Endodermal cell (in vitro differentiated cells): ENCODE data around the gene TMCO4. TPM values are rescaled to one million over a fixed set of nuclear protein-coding genes. Genes with fewer than 3 reads are reported as not detected.

Source experiments
- DNase-seq: peaks from one replicate; pipeline ENCODE4 v3.0.0-alpha.2; 2017
- H3K27ac ChIP-seq: 2 replicates; pipeline ENCODE4 v1.5.1; 2013; ENCODE audit warnings: mild to moderate bottlenecking, low read depth, low read length, moderate library complexity
- H3K27me3 ChIP-seq: 2 replicates; pipeline ENCODE4 v1.6.1; 2013; ENCODE audit warnings: mild to moderate bottlenecking, low read length, moderate library complexity; ENCODE audit not compliant: insufficient read depth, control insufficient read depth, poor library complexity, severe bottlenecking
- H3K36me3 ChIP-seq: 2 replicates; pipeline ENCODE4 v1.7.0; 2013; ENCODE audit warnings: mild to moderate bottlenecking, low read length, moderate library complexity; ENCODE audit not compliant: control insufficient read depth, insufficient read depth
- H3K4me1 ChIP-seq: one replicate; pipeline ENCODE4 v1.7.0; 2013; ENCODE audit warnings: low read length; ENCODE audit not compliant: control insufficient read depth, insufficient read depth
- H3K4me3 ChIP-seq: 2 replicates; pipeline ENCODE4 v1.5.1; 2013; ENCODE audit warnings: mild to moderate bottlenecking, low read length, moderate library complexity
- H3K9ac ChIP-seq: 2 replicates; pipeline ENCODE4 v1.6.1; 2013; ENCODE audit warnings: mild to moderate bottlenecking, low read length, moderate library complexity; ENCODE audit not compliant: poor library complexity, severe bottlenecking; ENCODE audit errors: extremely low read depth
- H3K9me3 ChIP-seq: 2 replicates; pipeline ENCODE4 v1.6.1; 2013; ENCODE audit warnings: mild to moderate bottlenecking, low read length, moderate library complexity; ENCODE audit not compliant: control insufficient read depth
- H3K27ac Mint-ChIP-seq: 2 replicates; pipeline ENCODE4 v1.8.0; 2020; ENCODE audit warnings: mixed read lengths
- H3K27me3 Mint-ChIP-seq: 2 replicates; pipeline ENCODE4 v1.8.0; 2021; ENCODE audit warnings: mild to moderate bottlenecking, mixed read lengths; ENCODE audit not compliant: insufficient read depth
- H3K36me3 Mint-ChIP-seq: 2 replicates; pipeline ENCODE4 v1.8.0; 2020; ENCODE audit warnings: low read depth, mixed read lengths
- H3K4me1 Mint-ChIP-seq: 2 replicates; pipeline ENCODE4 v1.8.0; 2020; ENCODE audit warnings: mixed read lengths
- H3K4me3 Mint-ChIP-seq: 2 replicates; pipeline ENCODE4 v1.8.0; 2020; ENCODE audit warnings: mild to moderate bottlenecking, moderate library complexity, mixed read lengths
- H3K9me3 Mint-ChIP-seq: 2 replicates; pipeline ENCODE4 v1.8.0; 2020; ENCODE audit warnings: mild to moderate bottlenecking, mixed read lengths
- CTCF ChIP-seq: fragments of 200-600 bp; sonication (generic); conservative IDR thresholded peaks from 2 replicates; pipeline ENCODE4 v1.5.0; 2021; ENCODE audit warnings: antibody characterized with exemption, mild to moderate bottlenecking
- WGBS, 2 experiments: methylation state at CpG; one replicate each; pipeline versions ENCODE4 v1.1.5 to v1.1.7; 2013; ENCODE audit warnings: missing lambda C conversion rate in 2 of 2, mixed read lengths in 1 of 2; ENCODE audit not compliant: insufficient coverage in 1 of 2, insufficient read length in 1 of 2; 5-methylcytosine and 5-hydroxymethylcytosine counted together
- total RNA-seq, 2 donors: library from RNA; stranded (reverse); fragmentation: NEBNext Ultra II Directional in 1 of 2; extraction: Animal tissue kit (Norgen Biotek cat#: 25700) in 1 of 2; gene quantifications; 2 replicates in 1 of 2; 3 replicates in 1 of 2; pipeline ENCODE4 v1.2.1, GENCODE V29; 2021

TMCO4 gene
- total RNA-seq, 2 donors from 2014 or later, result 6.2 to 6.6 TPM

GRCh38 chr1:19728413-19729145 lies 71.1 kb downstream of the TMCO4 start:
- Histone ChIP-seq H3K27me3 (peaks cover 7% of the 10 kb centered on the region), H3K36me3 (no peaks in the 10 kb centered on the region), H3K4me1 (peaks cover 4% of the 10 kb centered on the region), H3K4me3 (no peak overlapping the region), H3K9ac (no peak overlapping the region), H3K9me3 (peaks cover 9% of the 10 kb centered on the region), H3K27ac (no peak overlapping the region)
- TF ChIP-seq CTCF, result no peak
- Mint-ChIP-seq H3K9me3 (peaks cover 14% of the 10 kb centered on the region), H3K27me3 (peaks cover 20% of the 10 kb centered on the region), H3K4me1 (peaks cover 3% of the 10 kb centered on the region), H3K27ac (no peak overlapping the region), H3K36me3 (no peaks in the 10 kb centered on the region), H3K4me3 (no peak overlapping the region)
- WGBS, 2 experiments, result 83 to 98% methylated on average over 4 to 5 of the region's 5 CpGs
- no peak for DNase-seq

- Histone ChIP-seq H3K27ac (no peak overlapping the region), H3K9ac (no peak overlapping the region), H3K9me3 (peaks cover 9% of the 10 kb centered on the region), H3K36me3 (no peaks in the 10 kb centered on the region), H3K27me3 (no peaks in the 10 kb centered on the region), H3K4me3 (no peak overlapping the region), H3K4me1 (peaks cover 6% of the 10 kb centered on the region)
- Mint-ChIP-seq H3K9me3 (peaks cover 9% of the 10 kb centered on the region), H3K27ac (no peak overlapping the region), H3K27me3 (peaks cover 2% of the 10 kb centered on the region), H3K36me3 (no peaks in the 10 kb centered on the region), H3K4me3 (no peak overlapping the region), H3K4me1 (peaks cover 12% of the 10 kb centered on the region)
- no peak for TF ChIP-seq CTCF
- 94% methylated on average over 7 to 9 of the region's 9 CpGs for WGBS, 2 experiments
- DNase-seq, result no peak
Measured at GRCh38 chr1:19725606-19726005, 74.1 kb downstream of the TMCO4 start.

GRCh38 chr1:19723874-19724273 lies 75.8 kb downstream of the TMCO4 start:
- DNase-seq, result no peak
- Histone ChIP-seq H3K27ac (no peak overlapping the region), H3K9me3 (no peaks in the 10 kb centered on the region), H3K36me3 (no peaks in the 10 kb centered on the region), H3K4me3 (no peak overlapping the region), H3K27me3 (no peaks in the 10 kb centered on the region), H3K4me1 (peaks cover 6% of the 10 kb centered on the region), H3K9ac (no peak overlapping the region)
- no peak overlapping the region for H3K27ac Mint-ChIP-seq
- no peak for TF ChIP-seq CTCF
- H3K9me3 Mint-ChIP-seq, result no peaks in the 10 kb centered on the region
- H3K4me3 Mint-ChIP-seq, result no peak overlapping the region
- H3K27me3 Mint-ChIP-seq, result peaks cover 2% of the 10 kb centered on the region
- no peaks in the 10 kb centered on the region for H3K36me3 Mint-ChIP-seq
- 65 to 67% methylated on average over 1 to 4 of the region's 4 CpGs for WGBS, 2 experiments
- peaks cover 15% of the 10 kb centered on the region for H3K4me1 Mint-ChIP-seq
